BJ (cell line): ENCODE measurements around the gene SAT2. TPM values are rescaled to one million over a fixed set of nuclear protein-coding genes. Genes with fewer than 3 reads are reported as not detected.
A peak's percentile ranks its signal among the peaks of the same experiment; 100 is the strongest.
"Not testable (repeated sequence)": the region's sequence is repeated elsewhere in the genome, so short reads cannot be mapped to it uniquely, and the experiment has no call there.

Experiments used
- CTCF ChIA-PET: fragments of 350-600 bp; formaldehyde crosslinking; extraction: SDS; loops from one replicate; lab custom pipeline; 2021; ENCODE audit warnings: antibody characterized with exemption, inconsistent platforms; lab: Yijun Ruan, JAX
- POLR2A ChIA-PET: fragments of 300-600 bp; sonication (Branson Sonifier 250); formaldehyde crosslinking; extraction: SDS; loops from one replicate; lab custom pipeline; 2021; ENCODE audit warnings: antibody characterized with exemption; lab: Charles Lee
- DNase-seq: peaks from one replicate; pipeline ENCODE4 v3.0.0-alpha.2; 2011; ENCODE audit warnings: low read depth
- H3K27me3 ChIP-seq: 2 replicates; pipeline ENCODE4 v1.6.0; 2011; ENCODE audit warnings: low read length; ENCODE audit not compliant: control insufficient read depth, insufficient read depth
- H3K36me3 ChIP-seq: 2 replicates; pipeline ENCODE4 v1.5.1; 2011; ENCODE audit warnings: low read length; ENCODE audit not compliant: control insufficient read depth, insufficient read depth
- H3K4me3 ChIP-seq: 2 replicates; pipeline ENCODE4 v1.5.1; 2011; ENCODE audit warnings: low read depth, mild to moderate bottlenecking, control low read depth, low read length
- CTCF ChIP-seq: IDR thresholded peaks from 2 replicates; pipeline ENCODE4 v1.5.1; 2011; ENCODE audit warnings: low read depth, mild to moderate bottlenecking, control low read depth, inconsistent platforms, low read length, moderate library complexity; ENCODE audit not compliant: insufficient read depth
- polyA plus RNA-seq: library from polyadenylated mRNA; depleted of rRNA; stranded (reverse); fragments of >200 nt; gene quantifications from 2 replicates; pipeline ENCODE4 v1.2.3, GENCODE V29; 2011

Gene SAT2
- polyA plus RNA-seq, 1 experiment = 33.9 TPM

- ChIA-PET CTCF (interaction anchor here (7.9 kb wide), 1 partner anchor 56 kb away, joined by 91 read pairs; the partner anchor contains the start of genes TP53 and WRAP53), POLR2A (no interaction called here)
- H3K27me3 ChIP-seq = no peaks in the 10 kb centered on the region
- H3K36me3 ChIP-seq = no peaks in the 10 kb centered on the region
- no peak within 1 kb of the TSS for H3K4me3 ChIP-seq
- no peak for DNase-seq
- TF ChIP-seq CTCF = no peak
These were observed 2.4 kb upstream of the SAT2 start, which contains the start of gene SHBG for GRCh38 chr17:7629939-7630571. SHBG (plus strand) TSS chr17:7630135; CDS start chr17:7630173, 38 bp downstream.

GRCh38 chr17:7626956-7627249 is 718 bp downstream of the SAT2 start:
- CTCF ChIA-PET = interaction anchor here (0.7 to 3.1 kb wide), 9 partner anchors 9 to 190 kb away, joined by 3 to 28 read pairs (median 3); partner anchors contain the start of genes FXR2, SENP3, SOX15 and TP53
- Histone ChIP-seq H3K36me3 (no peaks in the 10 kb centered on the region), H3K4me3 (peak overlapping the region; percentile 57), H3K27me3 (no peaks in the 10 kb centered on the region)
- POLR2A ChIA-PET = no interaction called here
- no peak for DNase-seq
- TF ChIP-seq CTCF = no peak

- TF ChIP-seq CTCF = no peak
- ChIA-PET CTCF (interaction anchor here (0.7 to 3.1 kb wide), 5 partner anchors 8 to 61 kb away, joined by 3 to 28 read pairs (median 5); partner anchors contain the start of genes FXR2, SOX15, TP53 and WRAP53), POLR2A (no interaction called here)
- DNase-seq = no peak
- H3K36me3 ChIP-seq = no peaks in the 10 kb centered on the region
- no peaks in the 10 kb centered on the region for H3K27me3 ChIP-seq
- no peak overlapping the region for H3K4me3 ChIP-seq
These were observed 1.3 kb downstream of the SAT2 start for GRCh38 chr17:7626307-7626706.

GRCh38 chr17:7625749-7626148 is 1.9 kb downstream of the SAT2 start:
- POLR2A ChIA-PET, H3K27me3 ChIP-seq, H3K36me3 ChIP-seq, H3K4me3 ChIP-seq, DNase-seq: not testable (repeated sequence)
- CTCF ChIA-PET = interaction anchor here (3.1 kb wide), 1 partner anchor 62 kb away, joined by 28 read pairs; the partner anchor contains the start of genes TP53 and WRAP53

- H3K36me3 ChIP-seq = no peaks in the 10 kb centered on the region
- ChIA-PET CTCF (interaction anchor here (1.0 kb wide), 1 partner anchor 63 kb away, joined by 3 read pairs; no protein-coding TSS in a partner anchor), POLR2A (no interaction called here)
- H3K27me3 ChIP-seq = no peaks in the 10 kb centered on the region
- TF ChIP-seq CTCF = no peak
- no peak for DNase-seq
- no peak overlapping the region for H3K4me3 ChIP-seq
These were observed 4.0 kb downstream of the SAT2 start for GRCh38 chr17:7623661-7624060.
